Thyroid gland (tissue), 4 donors: ENCODE measurements around the gene GPR107. TPM values are rescaled to one million over a fixed set of nuclear protein-coding genes. Genes with fewer than 3 reads are reported as not detected.

ENCODE experiments used
- DNase-seq, 2 donors: peaks; one replicate each; pipeline ENCODE4 v3.0.0-alpha.2; 2019
- H3K27ac ChIP-seq, 3 donors: fragments of 200-600 bp; sonication (generic); 1 replicate in 2 of 3; 2 replicates in 1 of 3; pipeline ENCODE4 v1.5.1; 2016 to 2019; ENCODE audit warnings: mild to moderate bottlenecking in 1 of 3, moderate library complexity in 1 of 3
- H3K27me3 ChIP-seq: fragments of 200-600 bp; sonication (generic); one replicate; pipeline ENCODE4 v1.5.1; 2019
- H3K36me3 ChIP-seq, 2 donors: fragments of 200-600 bp; sonication (generic); one replicate each; pipeline ENCODE4 v1.5.1; 2016 to 2019
- H3K4me1 ChIP-seq, 2 donors: fragments of 200-600 bp; sonication (generic); one replicate each; pipeline ENCODE4 v1.5.1; 2017 to 2019
- H3K4me3 ChIP-seq, 3 donors: fragments of 200-600 bp; sonication (generic); replicated peaks in 1 of 3; 1 replicate in 2 of 3; 2 replicates in 1 of 3; pipeline ENCODE4 v1.5.1; 2016; ENCODE audit warnings: mild to moderate bottlenecking in 1 of 3
- H3K9me3 ChIP-seq: fragments of 200-600 bp; sonication (generic); one replicate; pipeline ENCODE4 v1.5.1; 2017
- CTCF ChIP-seq, 6 experiments: fragments of 200-600 bp in 3 of 6; fragments of 450-650 bp in 3 of 6; sonication (generic) in 3 of 6; IDR thresholded peaks; one replicate each; pipeline ENCODE4 v1.5.1; 2016 to 2019; ENCODE audit warnings: antibody characterized with exemption in 6 of 6, mild to moderate bottlenecking in 2 of 6, inconsistent platforms in 1 of 6, moderate library complexity in 1 of 6
- POLR2A ChIP-seq, 2 donors: fragments of 450-650 bp; IDR thresholded peaks; one replicate each; pipeline ENCODE4 v1.6.1; 2017; ENCODE audit warnings: antibody characterized with exemption in 2 of 2, mild to moderate bottlenecking in 2 of 2, moderate library complexity in 1 of 2
- WGBS, 2 donors: methylation state at CpG; one replicate each; pipeline ENCODE4 v1.1.5; 2017; 5-methylcytosine and 5-hydroxymethylcytosine counted together
- intact Hi-C: fragments of 100-400 bp; cut with DNase I; formaldehyde crosslinking; loops from one replicate; pipeline ENCODE4 v1.15.1; 2023
- total RNA-seq, 4 donors: library from RNA; depleted of rRNA; stranded (reverse); fragments of >200 nt; gene quantifications; one replicate each; pipeline ENCODE4 v1.2.3, GENCODE V29; 2016

GPR107 gene
- total RNA-seq, 4 donors from 2014 or later = 43.5 to 65.6 (median 58.7) TPM

- WGBS, 2 donors = 94 to 97% methylated on average over 12 of the region's 12 CpGs
- DNase-seq = no peak
- intact Hi-C loops = no loop called here
- Histone ChIP-seq H3K36me3 (peaks cover 19 to 31% of the 10 kb centered on the region in 2 donors), H3K27ac (no peak overlapping the region), H3K4me3 (no peak overlapping the region), H3K4me1 (no peaks in the 10 kb centered on the region), H3K27me3 (no peaks in the 10 kb centered on the region), H3K9me3 (no peaks in the 10 kb centered on the region)
- TF ChIP-seq CTCF (IDR thresholded peaks at IDR 0.05) (no peak), POLR2A (IDR thresholded peaks at IDR 0.05) (no peak)
Measured at GRCh38 chr9:130089141-130089540, 35.4 kb downstream of the GPR107 start.

- peak in 4 of 6 experiments; percentile 12 to 49 (median 42) for TF ChIP-seq CTCF (IDR thresholded peaks at IDR 0.05)
- TF ChIP-seq POLR2A (IDR thresholded peaks at IDR 0.05) = no peak
- Histone ChIP-seq H3K4me3 (no peak overlapping the region), H3K27ac (peak overlapping the region in 1 of 3 donors; percentile 35), H3K36me3 (peaks cover 22 to 40% of the 10 kb centered on the region in 2 donors), H3K4me1 (no peaks in the 10 kb centered on the region), H3K9me3 (no peaks in the 10 kb centered on the region), H3K27me3 (no peaks in the 10 kb centered on the region)
- DNase-seq = no peak
- intact Hi-C loops = no loop called here
- WGBS, 2 donors = 71 to 74% methylated on average over 3 of the region's 3 CpGs
Measured at GRCh38 chr9:130090915-130091314, 37.2 kb downstream of the GPR107 start.

GRCh38 chr9:130092910-130093309 lies 39.2 kb downstream of the GPR107 start:
- intact Hi-C loops = no loop called here
- no peak overlapping the region for H3K4me3 ChIP-seq
- peak overlapping the region in 1 of 3 donors; percentile 7 for H3K27ac ChIP-seq
- DNase-seq = no peak
- H3K9me3 ChIP-seq = no peaks in the 10 kb centered on the region
- no peak for TF ChIP-seq POLR2A (IDR thresholded peaks at IDR 0.05)
- TF ChIP-seq CTCF (IDR thresholded peaks at IDR 0.05) = no peak
- peaks cover 24 to 26% of the 10 kb centered on the region in 2 donors for H3K36me3 ChIP-seq
- H3K4me1 ChIP-seq = no peaks in the 10 kb centered on the region
- H3K27me3 ChIP-seq = no peaks in the 10 kb centered on the region
- WGBS, 2 donors = 74 to 78% methylated on average over 4 of the region's 4 CpGs

GRCh38 chr9:130095872-130096271 lies 42.2 kb downstream of the GPR107 start:
- H3K27me3 ChIP-seq = no peaks in the 10 kb centered on the region
- no peak for TF ChIP-seq POLR2A (IDR thresholded peaks at IDR 0.05)
- no peak for TF ChIP-seq CTCF (IDR thresholded peaks at IDR 0.05)
- no peak for DNase-seq
- no peak overlapping the region for H3K4me3 ChIP-seq
- H3K9me3 ChIP-seq = no peaks in the 10 kb centered on the region
- H3K27ac ChIP-seq = no peak overlapping the region
- WGBS, 2 donors = 83 to 87% methylated on average over 7 of the region's 7 CpGs
- intact Hi-C loops = no loop called here
- H3K36me3 ChIP-seq = peaks cover 26 to 33% of the 10 kb centered on the region in 2 donors
- H3K4me1 ChIP-seq = no peaks in the 10 kb centered on the region

DNA sequence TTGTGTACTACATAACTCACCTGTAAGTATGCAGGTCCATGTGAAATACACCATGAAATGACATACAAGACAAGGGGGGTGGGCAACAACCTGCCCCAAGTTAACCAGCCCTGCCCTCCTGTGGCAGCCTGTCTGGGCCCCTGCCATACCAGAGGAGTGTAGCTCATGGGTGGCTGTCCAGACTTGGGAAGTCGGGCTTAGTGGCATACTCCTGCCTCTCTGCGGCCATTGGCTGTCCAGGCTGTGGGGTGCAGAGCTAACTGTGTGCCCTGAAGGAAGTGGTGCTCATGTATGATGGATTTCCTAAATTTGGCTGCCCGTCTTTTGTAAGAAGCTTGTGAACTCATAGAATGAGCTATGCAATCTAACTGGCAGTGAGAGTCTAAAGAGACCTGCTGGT lies 47.0 kb downstream of the GPR107 start:
- intact Hi-C loops = loop anchor here (10.0 kb wide), 1 partner anchor 216 kb away; no protein-coding TSS in a partner anchor
- DNase-seq = no peak
- H3K4me1 ChIP-seq = no peaks in the 10 kb centered on the region
- no peaks in the 10 kb centered on the region for H3K9me3 ChIP-seq
- H3K4me3 ChIP-seq = no peak overlapping the region
- no peaks in the 10 kb centered on the region for H3K27me3 ChIP-seq
- WGBS, 2 donors = 89 to 94% methylated on average over 3 of the region's 3 CpGs
- H3K27ac ChIP-seq = peak overlapping the region in 1 of 3 donors; percentile 9
- peaks cover 35 to 37% of the 10 kb centered on the region in 2 donors for H3K36me3 ChIP-seq
- TF ChIP-seq CTCF (IDR thresholded peaks at IDR 0.05) (no peak), POLR2A (IDR thresholded peaks at IDR 0.05) (no peak)
